GM18909 (cell line): Measurements from ENCODE around the gene NDUFAF8.

Experiments used
- ATAC-seq: cut with Tn5 transposase; IDR thresholded peaks from one replicate; pipeline ENCODE4 v1.9.1; 2021; ENCODE audit warnings: mild to moderate bottlenecking; ENCODE audit not compliant: unreplicated experiment, poor library complexity

NDUFAF8 gene

DNA sequence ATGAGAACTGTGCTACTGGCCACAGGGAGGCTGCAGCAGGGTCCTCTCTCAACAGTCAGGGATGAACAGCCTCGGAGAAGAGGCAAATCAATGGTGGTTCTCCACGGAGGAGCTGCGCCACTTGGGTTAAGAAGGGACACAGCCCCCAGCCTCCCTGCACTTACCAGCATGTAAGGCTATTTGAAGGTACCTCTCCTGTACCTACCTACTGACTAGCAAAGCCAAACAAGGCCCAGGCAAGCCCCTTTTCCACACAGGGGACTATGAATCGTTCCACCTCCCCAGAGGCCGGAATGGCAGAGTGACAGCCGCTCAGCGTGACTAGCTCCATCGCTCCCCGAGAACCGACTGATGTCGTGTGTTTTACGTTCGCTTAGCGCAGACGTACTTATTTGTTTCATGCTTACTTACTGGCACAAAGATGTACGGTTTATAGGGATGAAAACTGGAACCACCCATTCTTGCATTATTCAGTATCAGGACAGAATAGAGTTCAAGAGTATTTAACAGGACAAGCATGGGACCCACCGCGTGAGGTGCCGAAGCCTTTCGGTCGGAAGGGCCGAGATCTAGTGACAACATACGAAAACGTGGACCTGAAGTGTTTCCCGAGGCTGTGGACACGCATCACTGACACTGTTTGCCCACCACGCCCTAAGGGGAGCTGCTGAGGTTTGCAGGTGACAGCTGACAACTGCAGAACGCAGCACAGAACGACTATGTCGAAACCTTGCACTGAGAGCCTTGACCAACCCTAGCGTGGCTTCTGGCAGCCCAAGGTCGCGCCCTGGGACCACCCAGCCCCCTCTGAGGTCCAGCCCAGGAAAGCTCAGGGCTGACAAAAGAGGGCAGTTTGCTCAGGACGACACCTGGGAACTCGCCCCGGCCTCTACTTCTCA is 1.3 kb upstream of the NDUFAF8 start:
- ATAC-seq = no peak

DNA sequence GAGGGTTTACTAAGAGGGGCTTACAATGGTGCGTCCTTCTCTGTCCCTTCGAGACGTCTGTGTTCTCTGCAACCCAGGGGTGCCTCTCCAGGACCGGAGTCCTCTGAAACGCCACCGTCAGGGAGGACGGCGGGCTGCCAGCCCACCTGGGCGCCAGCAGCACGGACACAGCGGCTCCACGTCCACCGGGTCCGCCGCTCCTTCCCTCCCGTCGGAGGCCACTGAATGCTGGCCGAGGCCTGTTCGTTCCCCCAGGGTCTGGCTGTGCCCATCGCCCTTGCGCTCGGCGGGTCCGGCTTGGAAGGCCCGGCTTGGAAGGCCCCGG is 666 bp upstream of the NDUFAF8 start:
- no peak for ATAC-seq

DNA sequence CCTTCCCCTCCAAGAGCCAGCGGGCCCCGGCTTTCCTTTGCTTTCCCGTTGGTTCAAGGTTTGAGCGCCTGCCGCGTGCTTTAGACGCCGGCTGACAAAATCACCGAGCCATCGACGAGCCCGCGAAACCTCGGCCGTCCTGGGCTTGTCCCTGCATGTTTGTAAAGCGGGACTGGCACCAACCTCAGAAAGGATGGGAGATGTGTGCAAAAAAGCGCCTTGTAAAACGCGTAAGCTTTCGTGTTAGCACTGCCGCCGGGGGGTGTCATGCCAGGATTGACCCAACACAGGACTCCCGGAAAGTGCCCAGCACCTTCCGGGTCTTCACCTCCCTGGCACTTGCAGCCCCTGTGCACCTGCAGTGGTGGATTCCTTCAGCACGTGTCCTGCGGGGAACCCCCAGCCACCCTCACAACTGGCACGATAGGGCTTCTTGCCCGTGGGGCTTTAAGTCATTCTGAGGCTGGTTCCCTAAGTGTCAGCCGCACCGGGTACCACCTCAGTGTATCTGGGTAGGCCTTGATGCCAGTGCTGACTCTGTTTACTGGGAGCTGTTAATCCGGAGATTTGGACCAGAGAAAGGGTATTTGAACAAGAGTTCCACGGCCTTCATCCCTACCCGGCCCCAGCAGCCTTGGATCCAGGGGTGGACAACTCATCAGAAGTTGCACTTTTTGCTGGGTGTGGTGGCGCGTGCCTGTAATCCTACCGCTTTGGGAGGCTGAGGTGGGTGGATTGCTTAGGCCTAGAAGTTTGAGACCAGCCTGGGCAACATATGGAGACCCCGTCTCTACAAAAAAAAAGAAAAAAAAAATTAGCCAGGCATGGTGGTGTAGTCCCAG is 817 bp downstream of the NDUFAF8 start:
- no peak for ATAC-seq

DNA sequence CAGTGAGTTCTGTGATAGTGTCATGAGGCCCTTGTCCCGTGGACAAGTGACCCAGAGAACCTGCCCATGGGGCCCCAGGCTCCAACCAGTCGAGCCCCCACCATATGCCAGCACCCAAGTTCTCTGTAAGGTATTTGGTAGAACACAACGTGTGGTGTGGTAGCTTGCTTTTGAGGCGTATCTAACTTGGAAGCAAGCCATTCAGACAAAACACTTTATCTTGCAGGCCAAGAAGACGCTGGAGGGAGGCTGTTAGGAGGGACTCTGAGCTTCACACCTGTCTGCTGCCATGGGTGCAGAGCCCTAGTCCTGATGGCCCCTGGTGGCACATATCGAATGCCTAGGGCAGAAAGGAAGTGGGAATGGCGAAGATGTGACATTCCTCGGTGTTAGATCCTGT is 1.6 kb downstream of the NDUFAF8 start:
- no peak for ATAC-seq

DNA sequence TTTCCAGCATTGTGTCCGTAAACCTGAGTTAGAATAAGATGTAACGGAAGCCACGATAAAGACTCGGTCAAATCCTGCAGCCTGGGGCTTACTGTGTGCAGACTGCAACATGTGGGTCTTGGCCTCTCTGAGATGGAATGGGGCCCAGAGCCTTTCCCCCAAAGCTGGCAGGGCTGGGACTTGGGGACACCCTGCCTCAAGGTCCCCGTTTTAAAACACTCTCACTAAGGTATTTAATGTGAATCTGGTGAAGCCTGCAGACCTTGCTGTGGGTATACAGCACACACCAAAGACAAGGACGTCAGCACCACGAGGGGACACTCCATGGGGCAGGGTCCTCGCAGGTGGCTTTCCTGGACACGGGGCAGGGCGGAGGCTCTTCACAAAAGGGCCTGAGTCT is 2.1 kb downstream of the NDUFAF8 start:
- ATAC-seq = no peak

DNA sequence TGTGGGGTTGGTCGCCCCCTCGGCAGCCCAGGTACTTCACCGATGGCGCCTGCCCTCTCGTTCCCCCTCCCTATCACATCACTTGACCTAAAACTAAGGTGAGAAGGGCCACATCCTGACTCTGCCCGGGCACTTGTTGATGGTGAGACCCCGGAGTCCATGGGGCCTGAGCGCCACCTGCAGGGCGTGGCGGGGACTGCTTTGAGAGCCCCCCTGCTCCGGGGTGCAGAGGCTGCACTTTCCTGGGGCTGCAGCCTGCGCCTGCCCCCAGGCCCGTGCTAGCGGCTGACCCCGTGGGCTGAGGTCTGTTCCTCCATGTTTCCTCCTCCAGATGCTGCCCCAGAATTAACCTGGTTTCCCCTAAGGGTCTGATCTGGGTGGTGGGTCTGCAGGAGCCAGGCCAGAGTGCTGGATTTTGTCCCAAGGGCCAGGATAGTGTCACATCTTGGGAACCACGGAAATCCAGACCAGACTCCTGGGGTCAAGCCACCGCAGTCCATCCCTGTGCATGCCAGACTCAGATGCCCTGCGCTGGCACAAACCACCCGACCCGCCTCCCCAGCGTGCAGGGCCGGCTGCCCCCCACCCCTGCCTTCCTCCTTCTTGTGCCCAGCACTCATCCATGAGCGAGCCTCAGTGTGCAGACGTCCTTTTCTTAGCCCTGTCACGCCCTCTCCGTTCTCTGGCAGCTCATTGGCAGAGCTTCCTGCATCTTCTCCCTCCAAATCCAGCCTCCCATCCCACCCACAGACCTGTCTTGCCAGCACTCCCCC is 2.7 kb downstream of the NDUFAF8 start:
- no peak for ATAC-seq

DNA sequence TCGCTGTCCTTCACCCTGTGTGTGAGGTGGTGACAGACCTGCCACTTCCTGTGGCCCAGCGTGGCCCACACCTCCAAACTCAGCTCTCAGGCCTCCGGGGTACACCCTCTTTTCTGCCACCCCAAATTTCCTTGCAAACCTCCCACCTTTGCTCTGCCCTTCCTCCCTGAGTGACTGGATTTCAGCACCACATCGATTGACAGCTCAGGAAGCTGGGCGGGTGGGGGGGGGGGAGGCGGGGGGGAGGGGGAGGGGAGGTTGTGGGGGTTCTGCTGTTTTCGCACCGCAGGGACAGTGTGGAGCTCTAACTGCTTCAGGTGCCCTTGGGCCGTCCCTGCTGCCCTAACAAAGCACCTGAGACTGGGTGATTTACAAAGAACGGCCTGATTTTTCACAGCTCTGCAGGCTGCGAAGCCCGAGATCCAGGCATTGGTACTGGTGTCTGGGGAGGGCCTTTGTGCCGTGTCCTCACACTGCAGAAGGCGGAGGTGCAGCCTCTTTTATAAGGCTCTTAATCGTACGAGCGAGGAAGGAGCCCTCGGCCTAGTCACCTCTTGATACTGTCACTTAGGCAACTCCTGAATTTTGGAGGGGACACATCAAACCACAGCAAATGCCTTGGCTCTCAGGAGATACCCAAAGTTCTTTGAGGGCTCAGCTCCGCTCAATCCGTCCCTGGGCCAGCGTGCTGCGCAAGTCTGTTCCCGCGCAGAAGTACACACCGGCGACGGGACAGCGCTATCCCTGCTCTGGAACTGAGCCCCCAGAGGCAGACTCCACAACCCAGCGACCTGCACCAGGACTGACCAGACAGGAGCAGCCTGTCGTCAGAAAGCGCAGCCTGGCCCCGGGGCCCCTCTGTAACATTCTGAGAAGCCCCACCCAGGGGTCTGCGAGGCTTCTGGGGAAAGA is 3.6 kb downstream of the NDUFAF8 start:
- ATAC-seq = no peak

DNA sequence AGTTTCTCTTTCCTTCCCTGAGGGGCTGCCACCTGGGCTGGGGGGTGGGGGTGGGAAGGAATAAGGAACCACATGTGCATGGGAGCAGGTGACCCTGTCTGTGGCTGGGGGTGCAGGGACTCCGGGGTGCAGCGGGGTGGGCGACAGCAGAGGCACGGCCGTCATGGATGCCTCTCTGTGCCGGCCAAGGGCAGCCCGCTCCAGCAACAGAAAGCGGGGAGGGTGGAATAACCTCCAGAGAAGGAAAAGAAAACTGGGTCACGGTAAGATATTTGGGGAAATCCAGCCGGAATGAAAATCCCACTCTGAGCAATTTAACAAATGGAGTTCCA is 4.2 kb downstream of the NDUFAF8 start:
- no peak for ATAC-seq

DNA sequence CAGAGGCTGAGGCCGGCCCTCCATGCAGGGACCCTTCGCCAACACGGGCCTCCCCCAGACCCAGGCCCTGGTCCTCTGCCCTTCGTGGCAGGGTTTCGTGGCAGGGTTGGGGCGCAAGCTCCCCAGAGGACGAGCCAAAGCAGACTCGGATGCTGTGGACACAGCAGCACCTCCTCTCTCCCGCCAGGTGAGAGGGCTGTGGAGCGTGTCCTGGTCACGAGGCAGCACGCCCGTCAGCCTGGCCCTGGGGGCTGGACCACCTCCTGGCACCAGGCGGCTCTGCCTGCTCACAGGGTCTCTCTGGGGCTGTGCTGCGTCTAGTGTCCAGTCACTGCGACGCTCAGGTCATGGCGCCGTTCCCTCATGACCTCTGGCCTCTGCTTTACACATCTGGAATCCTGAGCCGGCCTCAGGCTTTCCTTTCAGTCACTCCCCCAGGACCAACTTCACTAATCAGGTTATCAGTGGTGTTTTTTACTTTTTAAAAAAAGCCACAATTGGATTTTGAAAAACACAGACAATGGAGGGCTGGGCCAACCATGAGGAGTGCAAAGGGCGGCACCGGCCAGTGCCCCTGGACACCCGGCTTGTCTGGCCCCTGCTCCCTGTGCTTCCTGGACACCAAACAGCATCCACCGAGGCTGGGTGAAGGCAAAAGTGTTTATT is 5.4 kb downstream of the NDUFAF8 start:
- no peak for ATAC-seq

DNA sequence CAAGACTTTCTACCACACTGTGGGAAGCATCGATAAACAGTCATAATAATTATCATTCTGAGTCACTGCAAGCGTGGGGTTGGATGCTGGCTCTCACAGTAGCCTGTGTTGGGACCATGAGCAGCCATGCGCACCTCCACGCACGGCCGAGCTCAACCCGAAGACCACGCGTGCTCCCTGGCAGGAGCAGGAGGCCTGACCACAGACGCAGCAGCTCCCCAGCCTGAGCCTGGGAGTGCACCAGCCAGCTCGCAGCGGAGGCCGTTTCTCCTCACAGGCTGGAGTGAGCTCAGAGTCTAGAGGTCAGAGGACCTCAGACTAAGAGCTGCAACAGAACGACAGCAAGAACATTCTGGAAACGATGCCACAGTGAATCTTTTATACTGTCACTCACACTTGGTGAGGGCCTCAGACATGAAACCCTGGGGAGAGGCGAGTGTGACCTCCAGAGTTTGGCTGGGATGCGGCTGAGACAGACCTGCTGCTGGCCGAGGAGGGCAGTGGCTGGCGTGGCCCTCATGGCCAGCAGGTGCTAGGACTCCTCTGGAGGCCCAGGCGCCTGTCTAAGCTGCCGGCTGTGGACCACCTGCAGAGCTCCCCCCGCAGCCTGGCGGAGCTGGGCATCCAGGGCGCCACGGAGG is 6.0 kb downstream of the NDUFAF8 start:
- ATAC-seq = no peak

DNA sequence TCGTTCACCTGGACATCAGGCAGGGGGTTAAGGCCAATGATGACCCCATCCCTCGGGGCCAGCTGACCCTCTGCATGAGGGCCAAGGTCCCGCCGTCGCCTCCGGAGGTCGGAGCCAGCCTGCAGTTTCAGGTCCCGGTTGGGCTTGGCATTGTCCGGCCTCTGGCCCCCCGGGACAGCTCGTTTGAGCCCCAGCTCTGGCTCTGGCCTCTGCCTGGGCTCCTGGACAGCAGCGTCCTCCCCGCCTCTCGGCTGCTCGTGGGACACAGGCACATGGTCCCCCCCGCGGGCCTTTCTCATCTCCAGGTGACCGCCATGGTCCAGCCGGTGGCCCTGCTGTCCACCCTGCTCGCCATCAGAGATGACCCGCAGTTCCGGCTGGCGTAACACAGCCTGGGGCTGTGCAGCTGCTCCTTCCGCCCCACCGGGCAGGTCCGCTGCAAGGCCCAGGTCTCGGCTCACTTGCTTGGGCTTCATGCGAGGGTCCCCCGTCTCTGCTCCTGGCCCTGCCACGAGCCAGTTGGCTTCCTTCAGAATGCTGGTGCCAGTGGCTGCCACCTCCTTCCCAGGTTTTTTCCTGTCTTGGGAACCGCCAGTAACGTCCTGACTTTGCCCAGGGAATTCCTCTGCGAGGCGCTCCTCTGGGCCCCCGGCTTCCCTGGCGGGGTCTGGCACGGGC is 6.7 kb downstream of the NDUFAF8 start:
- no peak for ATAC-seq

DNA sequence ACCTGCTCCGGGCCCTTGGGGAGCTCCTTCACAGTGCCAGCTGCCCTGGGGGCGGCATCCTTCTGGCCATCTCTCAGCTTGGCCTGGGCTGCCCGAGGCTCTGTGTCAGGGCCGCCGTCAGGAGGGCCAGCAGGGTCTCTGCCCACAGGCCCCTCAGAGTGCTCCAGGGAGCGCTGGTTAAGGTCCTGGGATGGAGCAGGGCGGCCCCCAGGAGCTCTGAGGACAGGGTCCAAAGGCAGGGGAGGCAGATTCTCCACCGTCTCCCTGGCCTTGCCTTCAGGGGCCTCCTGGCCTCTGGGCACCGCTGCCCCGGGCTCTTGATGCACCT is 7.2 kb downstream of the NDUFAF8 start:
- no peak for ATAC-seq

DNA sequence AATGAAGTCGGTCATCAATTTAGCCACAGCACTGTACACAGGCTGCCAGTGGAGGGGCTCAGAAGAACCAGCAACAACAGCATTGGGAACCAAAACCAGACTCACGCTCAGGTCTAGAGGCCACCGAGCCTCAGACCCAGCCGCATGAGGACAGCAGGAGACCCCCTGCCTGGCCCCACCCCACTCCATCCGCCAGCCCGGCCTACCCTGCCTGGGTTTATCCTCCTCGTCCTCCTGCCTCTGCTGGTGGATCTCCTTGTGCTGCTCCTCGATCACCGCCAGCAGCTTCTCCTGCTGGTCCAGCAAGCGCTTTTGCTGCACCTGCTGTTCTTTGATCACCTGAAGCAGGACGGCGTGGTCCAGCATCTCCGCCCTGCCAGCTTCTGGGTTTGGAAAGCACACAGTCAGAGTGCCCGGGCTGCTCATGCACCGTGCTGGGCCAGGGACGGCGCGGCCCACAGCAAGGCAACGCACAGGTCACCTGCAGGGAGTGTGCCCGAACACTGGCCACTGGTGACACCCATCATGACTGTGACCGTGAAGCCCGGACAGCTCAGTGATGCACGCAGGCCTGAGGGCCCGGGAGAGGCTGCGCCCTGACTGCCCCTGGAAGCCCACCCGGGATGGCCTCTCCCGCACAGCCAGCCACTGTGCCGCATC is 7.7 kb downstream of the NDUFAF8 start:
- ATAC-seq = no peak

DNA sequence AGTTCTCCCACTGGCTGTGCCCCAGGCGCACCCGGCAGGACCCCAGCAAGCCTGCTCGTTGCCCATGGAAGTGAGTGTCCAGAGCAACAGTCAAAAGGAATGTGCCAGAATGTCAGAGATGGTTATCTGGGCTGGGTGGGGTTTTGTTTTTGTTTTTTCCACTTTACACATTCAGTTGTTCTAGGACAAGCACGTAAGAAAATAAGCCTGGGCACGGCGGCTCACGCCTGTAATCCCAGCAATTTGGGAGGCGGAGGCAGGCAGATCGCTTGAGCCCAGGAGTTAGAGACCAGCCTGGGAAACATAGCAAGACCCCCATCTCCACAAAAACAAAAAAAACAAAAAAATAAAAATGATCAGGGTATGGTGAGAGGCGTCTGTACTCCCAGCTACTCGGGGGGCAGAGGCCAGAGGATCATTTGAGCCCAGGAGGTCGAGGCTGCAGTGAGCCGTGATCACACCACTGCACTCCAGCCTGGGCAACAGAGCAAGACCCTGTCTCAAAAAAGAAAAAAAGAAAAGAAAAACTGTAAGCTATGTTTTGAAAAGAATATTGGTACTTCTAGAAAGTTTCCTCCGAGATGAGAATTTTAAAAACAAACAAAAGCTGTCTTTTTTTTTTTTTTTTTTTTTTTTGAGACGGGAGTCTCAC is 8.3 kb downstream of the NDUFAF8 start:
- no peak for ATAC-seq

DNA sequence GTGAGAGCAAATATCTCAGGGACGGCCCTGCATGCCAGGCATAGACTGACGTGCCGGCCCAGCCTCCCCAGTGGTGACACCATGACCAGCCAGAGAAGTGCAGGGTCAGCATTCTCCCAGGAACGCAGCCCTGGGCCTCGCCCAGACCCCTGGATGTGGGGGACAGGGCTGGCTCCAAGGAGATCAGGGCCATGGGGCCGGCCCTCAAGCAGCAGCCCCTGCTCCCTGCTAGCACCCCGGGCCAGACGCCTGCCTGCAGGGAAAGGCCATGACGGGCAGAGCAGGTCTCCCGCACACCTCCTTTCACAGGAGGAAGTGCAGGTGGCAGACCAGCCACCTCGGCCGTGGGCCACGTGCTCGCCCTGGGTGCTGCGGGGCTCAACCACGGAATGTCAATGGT is 9.5 kb downstream of the NDUFAF8 start:
- ATAC-seq = no peak

DNA sequence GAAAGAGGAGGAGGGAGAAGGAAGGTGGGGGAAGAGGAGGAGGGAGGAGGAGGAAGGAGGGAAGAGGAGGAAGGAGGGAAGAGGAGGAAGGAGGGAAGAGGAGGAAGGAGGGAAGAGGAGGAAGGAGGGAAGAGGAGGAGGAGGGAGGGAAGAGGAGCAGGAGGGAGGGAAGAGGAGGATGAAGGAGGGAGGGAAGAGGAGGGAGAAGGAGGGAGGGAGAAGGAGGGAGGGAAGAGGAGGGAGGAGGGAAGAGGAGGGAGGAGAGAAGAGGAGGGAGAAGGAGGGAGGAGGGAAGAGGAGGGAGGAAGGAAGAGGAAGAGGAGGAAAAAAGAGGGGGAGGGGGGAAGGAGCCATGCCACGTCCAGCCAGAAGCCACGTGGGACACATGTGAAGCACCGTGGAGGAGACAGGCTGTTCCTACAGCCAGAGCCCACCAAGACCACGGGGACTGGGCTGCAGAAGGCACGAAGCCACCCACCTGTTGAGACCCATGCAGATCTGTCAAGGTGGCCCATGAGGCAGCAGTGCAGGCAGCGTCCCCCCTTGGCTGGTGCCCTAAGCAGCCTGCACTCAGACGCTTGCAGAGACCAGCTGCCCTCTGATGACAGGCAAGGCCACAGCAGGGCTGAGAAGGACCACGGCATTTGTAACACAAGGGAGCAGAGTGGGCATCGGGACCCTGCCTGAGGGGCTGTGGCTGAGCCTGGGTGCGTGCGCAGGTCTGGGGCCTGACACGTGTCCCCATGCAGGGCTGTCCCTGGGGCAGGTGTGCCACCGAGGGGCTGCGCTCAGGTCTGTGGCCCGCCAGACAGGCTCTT is 10.3 kb downstream of the NDUFAF8 start:
- ATAC-seq = no peak
